H1 (cell line): ENCODE data around the gene CNBD2. TPM values are rescaled to one million over a fixed set of nuclear protein-coding genes. Genes with fewer than 3 reads are reported as not detected.

Source experiments
- CTCF ChIA-PET: fragments of 300-600 bp; sonication (Branson Sonifier 250); formaldehyde crosslinking; loops from one replicate; lab custom pipeline; 2021; ENCODE audit not compliant: partially characterized antibody; lab: Charles Lee
- POLR2A ChIA-PET: fragments of 300-600 bp; sonication (Branson Sonifier 250); formaldehyde crosslinking; loops from one replicate; lab custom pipeline; 2021; ENCODE audit warnings: inconsistent platforms; ENCODE audit not compliant: partially characterized antibody; lab: Charles Lee
- DNase-seq, 2 experiments: peaks; one replicate each; pipeline versions ENCODE4 v3.0.0 to v3.0.0-alpha.2; 2010 to 2022; ENCODE audit warnings: low spot score in 2 of 2, low read depth in 1 of 2, mixed read lengths in 1 of 2
- FAIRE-seq: peaks from 2 replicates; lab custom pipeline; 2011; peaks lifted over from hg19 to GRCh38; lab: Jason Lieb, UNC
- H2AFZ ChIP-seq: 2 replicates; pipeline ENCODE4 v1.8.1; 2012; ENCODE audit warnings: low read length, inconsistent platforms
- H2AK5ac ChIP-seq: 2 replicates; pipeline ENCODE4 v1.6.1; 2013; ENCODE audit warnings: low read depth, low read length
- H2BK120ac ChIP-seq: replicated peaks from 2 replicates; pipeline ENCODE3; 2013; ENCODE audit warnings: low read depth, low read length, inconsistent platforms
- H2BK12ac ChIP-seq: 2 replicates; pipeline ENCODE4 v1.6.1; 2013; ENCODE audit warnings: low read depth, low read length
- H2BK15ac ChIP-seq: 2 replicates; pipeline ENCODE4 v1.6.1; 2013; ENCODE audit warnings: low read length
- H2BK20ac ChIP-seq: 2 replicates; pipeline ENCODE4 v1.6.1; 2013; ENCODE audit warnings: low read length
- H2BK5ac ChIP-seq: 2 replicates; pipeline ENCODE4 v1.6.1; 2013; ENCODE audit warnings: low read depth, low read length
- H3K14ac ChIP-seq: 2 replicates; pipeline ENCODE4 v1.6.1; 2013; ENCODE audit warnings: inconsistent platforms; ENCODE audit not compliant: insufficient read length
- H3K18ac ChIP-seq: 2 replicates; pipeline ENCODE4 v1.6.1; 2013; ENCODE audit warnings: low read length; ENCODE audit errors: extremely low read depth
- H3K23ac ChIP-seq: 2 replicates; pipeline ENCODE4 v1.6.1; 2013; ENCODE audit warnings: inconsistent platforms; ENCODE audit not compliant: insufficient read length
- H3K23me2 ChIP-seq: 2 replicates; pipeline ENCODE4 v1.6.1; 2013; ENCODE audit warnings: low read depth, low read length
- H3K27ac ChIP-seq: 2 replicates; pipeline ENCODE4 v1.6.1; 2011; ENCODE audit warnings: low read depth, low read length, inconsistent platforms
- H3K27me3 ChIP-seq, 4 experiments: replicated peaks in 1 of 4; 1 replicate in 1 of 4; 2 replicates in 3 of 4; pipeline versions ENCODE4 v1.6.1 to v1.8.1; 2011 to 2013; ENCODE audit warnings: low read length in 3 of 4, mild to moderate bottlenecking in 3 of 4, inconsistent platforms in 2 of 4, mixed read lengths in 2 of 4, moderate library complexity in 1 of 4; ENCODE audit not compliant: control insufficient read depth in 3 of 4, insufficient read depth in 3 of 4; ENCODE audit errors: extremely low read depth in 1 of 4
- H3K36me3 ChIP-seq, 4 experiments: 2 replicates each; pipeline versions ENCODE4 v1.6.1 to v1.8.1; 2011 to 2013; ENCODE audit warnings: mild to moderate bottlenecking in 4 of 4, low read length in 3 of 4, moderate library complexity in 2 of 4, control low read depth in 1 of 4, inconsistent platforms in 1 of 4; ENCODE audit not compliant: insufficient read depth in 4 of 4, control insufficient read depth in 2 of 4
- H3K4ac ChIP-seq: replicated peaks from 2 replicates; pipeline ENCODE3; 2013; ENCODE audit warnings: low read length, low read depth, mixed read lengths, inconsistent platforms; ENCODE audit not compliant: insufficient read length
- H3K4me1 ChIP-seq, 4 experiments: replicated peaks in 1 of 4; 1 replicate in 1 of 4; 2 replicates in 3 of 4; pipeline versions ENCODE4 v1.6.1 to v1.8.1; 2011 to 2013; ENCODE audit warnings: low read length in 3 of 4, inconsistent platforms in 2 of 4, mixed read lengths in 1 of 4; ENCODE audit not compliant: insufficient read depth in 4 of 4, control insufficient read depth in 3 of 4
- H3K4me2 ChIP-seq, 2 experiments: 2 replicates each; pipeline versions ENCODE4 v1.6.1 to v1.8.1; 2011 to 2013; ENCODE audit warnings: low read depth in 2 of 2, low read length in 2 of 2, control low read depth in 1 of 2, inconsistent platforms in 1 of 2, mild to moderate bottlenecking in 1 of 2; ENCODE audit not compliant: insufficient read depth in 1 of 2
- H3K4me3 ChIP-seq, 4 experiments: fragments of 200-600, 300-600 bp in 1 of 4; sonication (generic), shearing (Covaris generic), sonication (Bioruptor Twin) in 1 of 4; 2 replicates each; pipeline versions ENCODE4 v1.5.1 to v1.8.1; 2011 to 2016; ENCODE audit warnings: low read length in 4 of 4, low read depth in 3 of 4, control low read depth in 2 of 4, inconsistent platforms in 2 of 4, mild to moderate bottlenecking in 2 of 4, mixed read lengths in 1 of 4, moderate library complexity in 1 of 4; ENCODE audit not compliant: insufficient read depth in 2 of 4; ENCODE audit errors: extremely low read depth in 1 of 4
- H3K56ac ChIP-seq: replicated peaks from 2 replicates; pipeline ENCODE3; 2013; ENCODE audit warnings: low read depth, mild to moderate bottlenecking, mixed read lengths, low read length, inconsistent platforms; ENCODE audit not compliant: insufficient read length
- H3K79me1 ChIP-seq: 2 replicates; pipeline ENCODE4 v1.6.1; 2013; ENCODE audit warnings: low read depth, low read length, control low read depth
- H3K79me2 ChIP-seq, 2 experiments: 2 replicates each; pipeline versions ENCODE4 v1.6.1 to v1.8.1; 2012 to 2013; ENCODE audit warnings: low read length in 2 of 2, mild to moderate bottlenecking in 2 of 2, inconsistent platforms in 1 of 2; ENCODE audit not compliant: insufficient read depth in 2 of 2, control insufficient read depth in 1 of 2
- H3K9ac ChIP-seq, 4 experiments: replicated peaks in 1 of 4; 1 replicate in 1 of 4; 2 replicates in 3 of 4; pipeline versions ENCODE4 v1.6.1 to v1.8.1; 2011 to 2013; ENCODE audit warnings: low read depth in 3 of 4, low read length in 3 of 4, control low read depth in 2 of 4, mild to moderate bottlenecking in 2 of 4, moderate library complexity in 2 of 4, inconsistent platforms in 1 of 4; ENCODE audit errors: extremely low read depth in 1 of 4
- H3K9me3 ChIP-seq, 2 experiments: 2 replicates each; pipeline versions ENCODE4 v1.6.1 to v1.8.1; 2012 to 2013; ENCODE audit warnings: mild to moderate bottlenecking in 2 of 2, moderate library complexity in 2 of 2, control low read depth in 1 of 2, inconsistent platforms in 1 of 2, low read depth in 1 of 2, low read length in 1 of 2, mixed read lengths in 1 of 2; ENCODE audit not compliant: insufficient read depth in 2 of 2
- H4K20me1 ChIP-seq, 2 experiments: replicated peaks in 1 of 2; 2 replicates each; pipeline versions ENCODE3 to v1.8.1; 2011 to 2013; ENCODE audit warnings: inconsistent platforms in 2 of 2, low read length in 2 of 2, mild to moderate bottlenecking in 1 of 2; ENCODE audit not compliant: insufficient read depth in 2 of 2, control insufficient read depth in 1 of 2
- H4K5ac ChIP-seq: 2 replicates; pipeline ENCODE4 v1.6.1; 2013; ENCODE audit warnings: low read length, low read depth, mixed read lengths, inconsistent platforms; ENCODE audit not compliant: insufficient read length
- H4K8ac ChIP-seq: 2 replicates; pipeline ENCODE4 v1.8.0; 2013; ENCODE audit warnings: mild to moderate bottlenecking, moderate library complexity, low read length, inconsistent platforms; ENCODE audit not compliant: insufficient read depth; ENCODE audit errors: extremely low read depth
- H4K91ac ChIP-seq: replicated peaks from 2 replicates; pipeline ENCODE3; 2013; ENCODE audit warnings: low read length, mixed read lengths, inconsistent platforms; ENCODE audit not compliant: insufficient read length
- MAFK ChIP-seq: IDR thresholded peaks from 2 replicates; pipeline ENCODE4 v1.6.1; 2012; ENCODE audit warnings: low read depth, mild to moderate bottlenecking, improper control_type of control experiment, low read length
- POLR2AphosphoS5 ChIP-seq: IDR thresholded peaks from 2 replicates; pipeline ENCODE4 v1.6.1; 2011; ENCODE audit warnings: low read depth, low read length
- WGBS, 2 experiments: shearing (Covaris generic) in 1 of 2; methylation state at CpG; one replicate each; pipeline versions ENCODE4 v1.1.6 to v1.1.7; 2013 to 2015; ENCODE audit warnings: low lambda C conversion rate in 2 of 2, mixed read lengths in 2 of 2, inconsistent platforms in 1 of 2, low coverage in 1 of 2, missing lambda C conversion rate in 1 of 2; ENCODE audit not compliant: insufficient replicate concordance in 2 of 2, insufficient coverage in 1 of 2, insufficient read length in 1 of 2; ENCODE audit errors: extremely low coverage in 1 of 2, missing lambda C conversion rate in 1 of 2; 5-methylcytosine and 5-hydroxymethylcytosine counted together
- polyA plus RNA-seq, 7 experiments: library from polyadenylated mRNA; depleted of rRNA in 3 of 7; stranded (reverse) in 5 of 7; unstranded in 2 of 7; fragments of >200 nt in 5 of 7; fragments of 200-250 nt in 2 of 7; gene quantifications; 1 replicate in 5 of 7; 2 replicates in 1 of 7; 4 replicates in 1 of 7; pipeline versions ENCODE4 v1.2.1 to v1.2.3, GENCODE V29; 2011 to 2013; ENCODE audit warnings: missing spikeins in 2 of 7, mixed read lengths in 2 of 7
- total RNA-seq: library from RNA; stranded (reverse); fragmentation: NEBNext Ultra II Directional; extraction: Animal tissue kit (Norgen Biotek cat#: 25700); gene quantifications from 2 replicates; pipeline ENCODE4 v1.2.1, GENCODE V29; 2021

CNBD2 gene
- total and polyA plus RNA-seq, 2 of the 8 experiments (the other 6 are each of a cell fraction or from before 2014, with no cell fraction given): 2.6 to 4.5 TPM

DNA sequence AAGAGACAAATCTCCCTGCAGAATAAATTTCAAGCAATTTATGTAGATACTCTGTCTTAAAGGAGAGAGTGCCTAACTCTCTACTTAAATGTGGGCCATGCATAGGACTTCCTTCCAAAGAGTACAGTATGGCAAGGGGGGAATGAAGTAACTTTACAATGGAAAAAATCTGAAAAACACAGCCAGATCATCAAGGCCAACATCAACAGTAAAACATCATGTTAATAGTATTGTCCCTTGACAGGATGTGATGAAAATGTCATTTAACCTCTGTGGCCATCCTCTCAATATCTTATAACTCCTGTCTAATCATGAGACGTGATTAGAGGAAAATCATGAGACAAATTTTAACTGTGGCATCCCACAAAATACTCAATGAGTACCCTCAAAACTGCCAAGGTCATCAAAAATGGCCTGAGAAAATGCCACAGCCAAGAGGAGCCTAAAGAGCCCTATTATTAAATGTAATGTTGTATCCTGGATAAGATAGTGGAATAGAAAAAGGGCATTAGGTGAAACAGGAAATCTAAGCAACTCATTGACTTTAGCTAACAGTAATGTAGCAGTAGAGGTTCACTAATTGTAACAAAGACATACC is 47.5 kb downstream of the CNBD2 start:
- CTCF ChIA-PET: no interaction called here

More for the DNA sequence above, 47.5 kb downstream of the CNBD2 start:
- no peaks in the 10 kb centered on the region for H3K23me2 ChIP-seq
- H4K5ac ChIP-seq: no peak overlapping the region
- H3K4me1 ChIP-seq: peaks cover 0 to 9% (median 4%) of the 10 kb centered on the region in 4 experiments; a peak in 5 of 7 replicates
- no peak overlapping the region for H3K4me3 ChIP-seq
- FAIRE-seq: no peak
- H3K27me3 ChIP-seq: no peaks in the 10 kb centered on the region
- no peak overlapping the region for H2BK15ac ChIP-seq
- H2BK12ac ChIP-seq: no peak overlapping the region
- H3K23ac ChIP-seq: no peak overlapping the region
- H2AK5ac ChIP-seq: no peak overlapping the region
- H4K91ac ChIP-seq: no peak overlapping the region
- H2BK20ac ChIP-seq: no peak overlapping the region
- H2BK5ac ChIP-seq: no peak overlapping the region
- no peaks in the 10 kb centered on the region for H4K20me1 ChIP-seq
- no peak overlapping the region for H3K27ac ChIP-seq
- POLR2A ChIA-PET: no interaction called here
- H3K36me3 ChIP-seq: no peaks in the 10 kb centered on the region
- H3K79me2 ChIP-seq: no peaks in the 10 kb centered on the region
- no peak overlapping the region for H3K4me2 ChIP-seq
- no peak overlapping the region for H3K56ac ChIP-seq
- no peak overlapping the region for H3K4ac ChIP-seq
- H3K9me3 ChIP-seq: no peaks in the 10 kb centered on the region
- no peak overlapping the region for H2AFZ ChIP-seq
- no peak overlapping the region for H2BK120ac ChIP-seq
- 95% methylated on average over 1 of the region's 1 CpG; no CpG with 5 or more reads in 1 of the 2 experiments for WGBS, 2 experiments
- no peak overlapping the region for H3K9ac ChIP-seq
- no peak overlapping the region for H4K8ac ChIP-seq
- DNase-seq: no peak
- H3K79me1 ChIP-seq: no peaks in the 10 kb centered on the region
- no peak overlapping the region for H3K14ac ChIP-seq
- TF ChIP-seq MAFK (0 out of 2 replicates have a peak, but pooled peaks have one; percentile 24), POLR2AphosphoS5 (no peak)
- no peak overlapping the region for H3K18ac ChIP-seq
